Activated CD8-positive, alpha-beta T cell treated with anti-CD3 and anti-CD28 coated beads, Interleukin-2, amount 10 ng/mL, durations not matched to agents 7 days and 5 days (primary cell): ENCODE data around the gene PBOV1. TPM values are rescaled to one million over a fixed set of nuclear protein-coding genes. Genes with fewer than 3 reads are reported as not detected.

Experiments
- ATAC-seq: fragments of 150-1000 bp; cut with Tn5 transposase; one replicate; pipeline ENCODE4 v1.10.0; 2021; ENCODE audit warnings: moderate library complexity
- CTCF ChIA-PET: fragments of 350-600 bp; sonication (Branson Sonifier 250); formaldehyde crosslinking; loops from one replicate; lab custom pipeline; 2021; ENCODE audit warnings: antibody characterized with exemption; lab: Charles Lee
- POLR2A ChIA-PET: fragments of 350-600 bp; sonication (Branson Sonifier 250); formaldehyde crosslinking; loops from one replicate; lab custom pipeline; 2021; ENCODE audit warnings: antibody characterized with exemption; lab: Charles Lee
- DNase-seq: peaks from one replicate; pipeline ENCODE4 v3.0.0-alpha.2; 2020
- H3K27ac Mint-ChIP-seq: one replicate; pipeline ENCODE4 v1.8.0; 2021; ENCODE audit warnings: mild to moderate bottlenecking, mixed read lengths
- H3K27me3 Mint-ChIP-seq: one replicate; pipeline ENCODE4 v1.8.0; 2021; ENCODE audit warnings: low read depth, mixed read lengths
- H3K36me3 Mint-ChIP-seq: one replicate; pipeline ENCODE4 v1.8.0; 2021; ENCODE audit warnings: low read depth, mixed read lengths
- H3K4me1 Mint-ChIP-seq: one replicate; pipeline ENCODE4 v1.8.0; 2021; ENCODE audit warnings: low read depth, mixed read lengths
- H3K4me3 Mint-ChIP-seq: one replicate; pipeline ENCODE4 v1.8.0; 2021; ENCODE audit warnings: mild to moderate bottlenecking, mixed read lengths
- H3K9me3 Mint-ChIP-seq: one replicate; pipeline ENCODE4 v1.8.0; 2022; ENCODE audit warnings: mixed read lengths; ENCODE audit not compliant: insufficient read depth
- total RNA-seq, 2 experiments: library from RNA; stranded (reverse); gene quantifications; one replicate each; pipeline ENCODE4 v1.2.3, GENCODE V29; 2021

Gene PBOV1
- total RNA-seq, 2 experiments from 2014 or later: not detected

- no peaks in the 10 kb centered on the region for H3K36me3 Mint-ChIP-seq
- CTCF ChIA-PET: no interaction called here
- no peaks in the 10 kb centered on the region for H3K9me3 Mint-ChIP-seq
- peaks cover 9% of the 10 kb centered on the region for H3K27me3 Mint-ChIP-seq
- H3K27ac Mint-ChIP-seq: no peak overlapping the region
- no peak for DNase-seq
- ATAC-seq: no peak
- no peak overlapping the region for H3K4me3 Mint-ChIP-seq
- POLR2A ChIA-PET: no interaction called here
- H3K4me1 Mint-ChIP-seq: no peaks in the 10 kb centered on the region
Observed at GRCh38 chr6:138198430-138199091, 19.7 kb downstream of the PBOV1 start.

- Mint-ChIP-seq H3K27ac (no peak overlapping the region), H3K4me1 (no peaks in the 10 kb centered on the region), H3K4me3 (no peak overlapping the region), H3K36me3 (no peaks in the 10 kb centered on the region), H3K9me3 (no peaks in the 10 kb centered on the region), H3K27me3 (peaks cover 6% of the 10 kb centered on the region)
- ChIA-PET POLR2A (no interaction called here), CTCF (no interaction called here)
- DNase-seq: no peak
- ATAC-seq: no peak
Observed at GRCh38 chr6:138197570-138197969, 20.7 kb downstream of the PBOV1 start.

GRCh38 chr6:138196122-138196738 lies 22.1 kb downstream of the PBOV1 start:
- peaks cover 6% of the 10 kb centered on the region for H3K27me3 Mint-ChIP-seq
- no peak overlapping the region for H3K27ac Mint-ChIP-seq
- no peaks in the 10 kb centered on the region for H3K9me3 Mint-ChIP-seq
- no peak for ATAC-seq
- ChIA-PET POLR2A (no interaction called here), CTCF (no interaction called here)
- no peaks in the 10 kb centered on the region for H3K4me1 Mint-ChIP-seq
- no peak overlapping the region for H3K4me3 Mint-ChIP-seq
- no peaks in the 10 kb centered on the region for H3K36me3 Mint-ChIP-seq
- DNase-seq: no peak

- ChIA-PET POLR2A (no interaction called here), CTCF (no interaction called here)
- Mint-ChIP-seq H3K27me3 (peaks cover 2% of the 10 kb centered on the region), H3K27ac (no peak overlapping the region), H3K9me3 (no peaks in the 10 kb centered on the region), H3K36me3 (no peaks in the 10 kb centered on the region), H3K4me3 (no peak overlapping the region), H3K4me1 (no peaks in the 10 kb centered on the region)
- DNase-seq (no peak), ATAC-seq (no peak)
Observed at GRCh38 chr6:138194287-138194686, 24.0 kb downstream of the PBOV1 start.

- Mint-ChIP-seq H3K9me3 (no peaks in the 10 kb centered on the region), H3K36me3 (no peaks in the 10 kb centered on the region), H3K27ac (no peak overlapping the region), H3K4me3 (no peak overlapping the region), H3K4me1 (no peaks in the 10 kb centered on the region), H3K27me3 (peaks cover 10% of the 10 kb centered on the region)
- ChIA-PET POLR2A (interaction anchor here (0.7 kb wide), 1 partner anchor 18 kb away, joined by 10 read pairs; no protein-coding TSS in a partner anchor), CTCF (no interaction called here)
- no peak for ATAC-seq
- DNase-seq: no peak
Observed at GRCh38 chr6:138188278-138188941, 29.9 kb downstream of the PBOV1 start.

GRCh38 chr6:138187156-138187555 lies 31.1 kb downstream of the PBOV1 start:
- ChIA-PET CTCF (no interaction called here), POLR2A (no interaction called here)
- Mint-ChIP-seq H3K4me3 (no peak overlapping the region), H3K9me3 (no peaks in the 10 kb centered on the region), H3K4me1 (no peaks in the 10 kb centered on the region), H3K36me3 (no peaks in the 10 kb centered on the region), H3K27ac (no peak overlapping the region), H3K27me3 (peaks cover 10% of the 10 kb centered on the region)
- ATAC-seq (no peak), DNase-seq (no peak)

- Mint-ChIP-seq H3K4me1 (no peaks in the 10 kb centered on the region), H3K27me3 (peaks cover 13% of the 10 kb centered on the region), H3K27ac (no peak overlapping the region), H3K9me3 (no peaks in the 10 kb centered on the region), H3K36me3 (no peaks in the 10 kb centered on the region), H3K4me3 (no peak overlapping the region)
- POLR2A ChIA-PET: no interaction called here
- DNase-seq: no peak
- CTCF ChIA-PET: no interaction called here
- no peak for ATAC-seq
Observed at GRCh38 chr6:138184230-138184629, 34.1 kb downstream of the PBOV1 start.

GRCh38 chr6:138183790-138184134 lies 34.5 kb downstream of the PBOV1 start:
- no peak for ATAC-seq
- POLR2A ChIA-PET: no interaction called here
- no peaks in the 10 kb centered on the region for H3K9me3 Mint-ChIP-seq
- H3K36me3 Mint-ChIP-seq: no peaks in the 10 kb centered on the region
- CTCF ChIA-PET: no interaction called here
- H3K4me1 Mint-ChIP-seq: no peaks in the 10 kb centered on the region
- no peak overlapping the region for H3K4me3 Mint-ChIP-seq
- H3K27ac Mint-ChIP-seq: no peak overlapping the region
- peaks cover 11% of the 10 kb centered on the region for H3K27me3 Mint-ChIP-seq
- DNase-seq: no peak

GRCh38 chr6:138182939-138183789 lies 35.1 kb downstream of the PBOV1 start:
- H3K36me3 Mint-ChIP-seq: no peaks in the 10 kb centered on the region
- ATAC-seq: no peak
- peaks cover 11% of the 10 kb centered on the region for H3K27me3 Mint-ChIP-seq
- DNase-seq: no peak
- no peaks in the 10 kb centered on the region for H3K4me1 Mint-ChIP-seq
- H3K9me3 Mint-ChIP-seq: no peaks in the 10 kb centered on the region
- H3K4me3 Mint-ChIP-seq: no peak overlapping the region
- no peak overlapping the region for H3K27ac Mint-ChIP-seq
- POLR2A ChIA-PET: no interaction called here
- CTCF ChIA-PET: no interaction called here

- H3K9me3 Mint-ChIP-seq: peaks cover 13% of the 10 kb centered on the region
- peaks cover 18% of the 10 kb centered on the region for H3K27me3 Mint-ChIP-seq
Observed at GRCh38 chr6:138176652-138177232, 41.5 kb downstream of the PBOV1 start.

GRCh38 chr6:138175596-138175995 lies 42.7 kb downstream of the PBOV1 start:
- peaks cover 2% of the 10 kb centered on the region for H3K36me3 Mint-ChIP-seq
- CTCF ChIA-PET: no interaction called here

More at GRCh38 chr6:138176652-138177232, 41.5 kb downstream of the PBOV1 start:
- H3K4me1 Mint-ChIP-seq: no peaks in the 10 kb centered on the region
- POLR2A ChIA-PET: no interaction called here
- CTCF ChIA-PET: no interaction called here
- no peak for ATAC-seq
- no peak overlapping the region for H3K27ac Mint-ChIP-seq
- H3K4me3 Mint-ChIP-seq: no peak overlapping the region
- DNase-seq: no peak
- H3K36me3 Mint-ChIP-seq: peaks cover 2% of the 10 kb centered on the region

More at GRCh38 chr6:138175596-138175995, 42.7 kb downstream of the PBOV1 start:
- Mint-ChIP-seq H3K27ac (no peak overlapping the region), H3K27me3 (peaks cover 23% of the 10 kb centered on the region), H3K4me3 (no peak overlapping the region), H3K4me1 (no peaks in the 10 kb centered on the region), H3K9me3 (peaks cover 13% of the 10 kb centered on the region)
- DNase-seq: no peak
- no peak for ATAC-seq
- POLR2A ChIA-PET: no interaction called here
